Pulmonary artery endothelial cell (primary cell): ENCODE results near the gene BOK. TPM values are rescaled to one million over a fixed set of nuclear protein-coding genes. Genes with fewer than 3 reads are reported as not detected.
"Not testable (repeated sequence)": the region's sequence is repeated elsewhere in the genome, so short reads cannot be mapped to it uniquely, and the experiment has no call there.

Experiments
- DNase-seq: peaks from one replicate; pipeline ENCODE4 v3.0.0-alpha.2; 2011; ENCODE audit warnings: low read depth, low spot score
- total RNA-seq: library from RNA; depleted of rRNA; stranded (reverse); fragments of >200 nt; gene quantifications from 2 replicates; pipeline ENCODE4 v1.2.3, GENCODE V29; 2014

BOK gene
- total RNA-seq, 1 donor from 2014 or later: 39.4 TPM

- no peak for DNase-seq
These were observed 2.8 kb upstream of the BOK start for GRCh38 chr2:241555711-241556110.

- no peak for DNase-seq
These were observed 1.8 kb upstream of the BOK start for GRCh38 chr2:241556746-241557145.

GRCh38 chr2:241559323-241560161 lies 997 bp downstream of the BOK start:
- peak; percentile 41 for DNase-seq

GRCh38 chr2:241560162-241560882 lies 1.8 kb downstream of the BOK start:
- DNase-seq: no peak

GRCh38 chr2:241560883-241561474 lies 2.4 kb downstream of the BOK start:
- DNase-seq: no peak

GRCh38 chr2:241561832-241562231 lies 3.3 kb downstream of the BOK start:
- no peak for DNase-seq

GRCh38 chr2:241562269-241562891 lies 3.8 kb downstream of the BOK start:
- no peak for DNase-seq

- DNase-seq: no peak
These were observed 4.5 kb downstream of the BOK start for GRCh38 chr2:241563031-241563507.

GRCh38 chr2:241563571-241563980 lies 5.0 kb downstream of the BOK start:
- no peak for DNase-seq

GRCh38 chr2:241563981-241564595 lies 5.5 kb downstream of the BOK start:
- no peak for DNase-seq

- no peak for DNase-seq
These were observed 6.3 kb downstream of the BOK start for GRCh38 chr2:241564596-241565410.

- DNase-seq: no peak
These were observed 6.9 kb downstream of the BOK start for GRCh38 chr2:241565411-241565810.

- DNase-seq: not testable (repeated sequence)
These were observed 7.5 kb downstream of the BOK start for GRCh38 chr2:241566021-241566420.

- no peak for DNase-seq
These were observed 7.9 kb downstream of the BOK start for GRCh38 chr2:241566468-241566867.

- DNase-seq: not testable (repeated sequence)
These were observed 8.7 kb downstream of the BOK start for GRCh38 chr2:241567266-241567665.

GRCh38 chr2:241567776-241568175 lies 9.2 kb downstream of the BOK start:
- no peak for DNase-seq

GRCh38 chr2:241568726-241569125 lies 10.2 kb downstream of the BOK start:
- no peak for DNase-seq

- DNase-seq: no peak
These were observed 11.3 kb downstream of the BOK start for GRCh38 chr2:241569831-241570281.

- no peak for DNase-seq
These were observed 12.5 kb downstream of the BOK start for GRCh38 chr2:241570961-241571581.
